Astrocyte (in vitro differentiated cells and primary cell): Measurements from ENCODE around the gene IQGAP2. TPM values are rescaled to one million over a fixed set of nuclear protein-coding genes. Genes with fewer than 3 reads are reported as not detected.

Experiments used
- DNase-seq: peaks from one replicate; pipeline ENCODE4 v3.0.0-alpha.2; 2010; ENCODE audit warnings: low read depth
- FAIRE-seq: peaks from 2 replicates; lab custom pipeline; 2011; peaks lifted over from hg19 to GRCh38; lab: Jason Lieb, UNC
- H2AFZ ChIP-seq: 2 replicates; pipeline ENCODE4 v1.6.0; 2012; ENCODE audit warnings: low read depth, low read length, inconsistent platforms
- H3K27ac ChIP-seq: 2 replicates; pipeline ENCODE4 v1.5.1; 2011; ENCODE audit warnings: low read depth, low read length, inconsistent platforms
- H3K27me3 ChIP-seq: 2 replicates; pipeline ENCODE4 v1.6.0; 2011; ENCODE audit warnings: low read length, inconsistent platforms; ENCODE audit not compliant: insufficient read depth
- H3K36me3 ChIP-seq: 2 replicates; pipeline ENCODE4 v1.5.1; 2011; ENCODE audit warnings: low read length, inconsistent platforms; ENCODE audit not compliant: insufficient read depth
- H3K4me1 ChIP-seq: 2 replicates; pipeline ENCODE4 v1.5.1; 2011; ENCODE audit warnings: low read length, inconsistent platforms; ENCODE audit not compliant: insufficient read depth
- H3K4me2 ChIP-seq: 2 replicates; pipeline ENCODE4 v1.6.0; 2012; ENCODE audit warnings: low read length, inconsistent platforms
- H3K4me3 ChIP-seq: 2 replicates; pipeline ENCODE4 v1.5.1; 2011; ENCODE audit warnings: low read depth, mild to moderate bottlenecking, low read length, inconsistent platforms; ENCODE audit not compliant: insufficient read depth
- H3K79me2 ChIP-seq: 2 replicates; pipeline ENCODE4 v1.6.0; 2012; ENCODE audit warnings: mild to moderate bottlenecking, low read length, inconsistent platforms; ENCODE audit not compliant: insufficient read depth
- H3K9ac ChIP-seq: 2 replicates; pipeline ENCODE4 v1.6.0; 2012; ENCODE audit warnings: mild to moderate bottlenecking, low read length, inconsistent platforms
- H3K9me3 ChIP-seq: 2 replicates; pipeline ENCODE4 v1.5.1; 2012; ENCODE audit warnings: low read depth, mild to moderate bottlenecking, low read length, inconsistent platforms; ENCODE audit not compliant: insufficient read depth
- H4K20me1 ChIP-seq: 2 replicates; pipeline ENCODE4 v1.6.0; 2012; ENCODE audit warnings: low read length, inconsistent platforms; ENCODE audit not compliant: insufficient read depth
- H3K27ac Mint-ChIP-seq: one replicate; pipeline ENCODE4 v1.8.0; 2021; ENCODE audit warnings: mild to moderate bottlenecking, mixed read lengths; ENCODE audit not compliant: unreplicated experiment
- H3K27me3 Mint-ChIP-seq: one replicate; pipeline ENCODE4 v1.8.0; 2021; ENCODE audit warnings: low read depth, mixed read lengths; ENCODE audit not compliant: unreplicated experiment
- H3K36me3 Mint-ChIP-seq: one replicate; pipeline ENCODE4 v1.8.0; 2021; ENCODE audit warnings: low read depth, mixed read lengths; ENCODE audit not compliant: unreplicated experiment
- H3K4me1 Mint-ChIP-seq: one replicate; pipeline ENCODE4 v1.8.0; 2021; ENCODE audit warnings: low read depth, mixed read lengths; ENCODE audit not compliant: unreplicated experiment
- H3K4me3 Mint-ChIP-seq: one replicate; pipeline ENCODE4 v1.8.0; 2021; ENCODE audit warnings: mild to moderate bottlenecking, moderate library complexity, mixed read lengths; ENCODE audit not compliant: unreplicated experiment
- H3K9me3 Mint-ChIP-seq: one replicate; pipeline ENCODE4 v1.8.0; 2021; ENCODE audit warnings: mild to moderate bottlenecking, mixed read lengths; ENCODE audit not compliant: unreplicated experiment
- CTCF ChIP-seq: IDR thresholded peaks from 2 replicates; pipeline ENCODE4 v1.5.1; 2011; ENCODE audit warnings: low read depth, mild to moderate bottlenecking, inconsistent platforms, low read length, moderate library complexity; ENCODE audit not compliant: insufficient read depth
- EZH2 ChIP-seq: IDR thresholded peaks from 2 replicates; pipeline ENCODE4 v1.6.1; 2012; ENCODE audit warnings: mild to moderate bottlenecking, low read length, inconsistent platforms; ENCODE audit not compliant: insufficient read depth
- total RNA-seq: library from RNA; stranded (reverse); gene quantifications from 2 replicates; pipeline ENCODE4 v1.2.1, GENCODE V29; 2021

Gene IQGAP2
- total RNA-seq, 1 donor from 2014 or later = 2.9 TPM

- Histone ChIP-seq H2AFZ (no peak overlapping the region), H3K27me3 (no peaks in the 10 kb centered on the region), H3K27ac (no peak overlapping the region), H3K4me3 (no peak overlapping the region), H3K36me3 (no peaks in the 10 kb centered on the region), H3K9ac (no peak overlapping the region), H3K4me2 (no peak overlapping the region), H4K20me1 (no peaks in the 10 kb centered on the region), H3K79me2 (no peaks in the 10 kb centered on the region), H3K4me1 (peaks cover 13% of the 10 kb centered on the region), H3K9me3 (no peaks in the 10 kb centered on the region)
- DNase-seq = peak; percentile 68
- H3K36me3 Mint-ChIP-seq = no peaks in the 10 kb centered on the region
- no peaks in the 10 kb centered on the region for H3K27me3 Mint-ChIP-seq
- H3K9me3 Mint-ChIP-seq = no peaks in the 10 kb centered on the region
- TF ChIP-seq CTCF (no peak), EZH2 (no peak)
- peak; percentile 23 for FAIRE-seq
- no peak overlapping the region for H3K27ac Mint-ChIP-seq
- H3K4me1 Mint-ChIP-seq = peaks cover 17% of the 10 kb centered on the region
- H3K4me3 Mint-ChIP-seq = no peak overlapping the region
Measured at GRCh38 chr5:76608833-76609232, 205.7 kb downstream of the IQGAP2 start.

GRCh38 chr5:76610196-76610595 lies 207.1 kb downstream of the IQGAP2 start:
- Mint-ChIP-seq H3K4me1 (peaks cover 9% of the 10 kb centered on the region), H3K27me3 (no peaks in the 10 kb centered on the region), H3K4me3 (no peak overlapping the region), H3K36me3 (no peaks in the 10 kb centered on the region), H3K9me3 (no peaks in the 10 kb centered on the region), H3K27ac (no peak overlapping the region)
- no peak for TF ChIP-seq EZH2
- TF ChIP-seq CTCF = no peak
- H3K4me1 ChIP-seq = peaks cover 7% of the 10 kb centered on the region
- H2AFZ ChIP-seq = no peak overlapping the region
- no peaks in the 10 kb centered on the region for H3K79me2 ChIP-seq
- no peak overlapping the region for H3K4me2 ChIP-seq
- no peaks in the 10 kb centered on the region for H3K36me3 ChIP-seq
- no peak overlapping the region for H3K27ac ChIP-seq
- no peaks in the 10 kb centered on the region for H3K27me3 ChIP-seq
- DNase-seq = peak; percentile 21
- FAIRE-seq = no peak
- H3K9ac ChIP-seq = no peak overlapping the region
- H3K4me3 ChIP-seq = no peak overlapping the region
- no peaks in the 10 kb centered on the region for H4K20me1 ChIP-seq
- H3K9me3 ChIP-seq = no peaks in the 10 kb centered on the region

GRCh38 chr5:76612942-76613341 lies 209.9 kb downstream of the IQGAP2 start:
- no peaks in the 10 kb centered on the region for H4K20me1 ChIP-seq
- no peak overlapping the region for H3K4me3 ChIP-seq
- TF ChIP-seq EZH2 = no peak
- TF ChIP-seq CTCF = no peak
- no peak overlapping the region for H2AFZ ChIP-seq
- no peaks in the 10 kb centered on the region for H3K79me2 ChIP-seq
- Mint-ChIP-seq H3K4me3 (no peak overlapping the region), H3K4me1 (peaks cover 18% of the 10 kb centered on the region), H3K36me3 (peaks cover 5% of the 10 kb centered on the region), H3K27me3 (no peaks in the 10 kb centered on the region), H3K9me3 (peaks cover 3% of the 10 kb centered on the region), H3K27ac (no peak overlapping the region)
- no peaks in the 10 kb centered on the region for H3K27me3 ChIP-seq
- H3K4me1 ChIP-seq = peaks cover 8% of the 10 kb centered on the region
- H3K9me3 ChIP-seq = no peaks in the 10 kb centered on the region
- no peak overlapping the region for H3K27ac ChIP-seq
- DNase-seq = no peak
- H3K36me3 ChIP-seq = no peaks in the 10 kb centered on the region
- no peak overlapping the region for H3K9ac ChIP-seq
- no peak overlapping the region for H3K4me2 ChIP-seq
- no peak for FAIRE-seq
